Right lung (tissue), 5 donors: Measurements from ENCODE around the gene PCNX1. TPM values are rescaled to one million over a fixed set of nuclear protein-coding genes. Genes with fewer than 3 reads are reported as not detected.
"Not testable (repeated sequence)": the region's sequence is repeated elsewhere in the genome, so short reads cannot be mapped to it uniquely, and the experiment has no call there.

Source experiments
- DNase-seq, 2 donors: peaks; one replicate each; pipeline ENCODE4 v3.0.0-alpha.2; 2013
- polyA plus RNA-seq, 5 donors: library from polyadenylated mRNA; unstranded; fragments of 120-200 nt; gene quantifications; one replicate each; pipeline versions ENCODE4 v1.2.1 to v1.2.3, GENCODE V29; 2013; ENCODE audit warnings: inconsistent platforms in 1 of 5, low replicate concordance in 1 of 5; ENCODE audit not compliant: insufficient read length in 5 of 5, insufficient read depth in 1 of 5

PCNX1 gene
- polyA plus RNA-seq, 5 donors = 26.7 to 45.8 (median 40.3) TPM

- no peak for DNase-seq
Measured at GRCh38 chr14:71121001-71121400, 213.7 kb downstream of the PCNX1 start.

DNA sequence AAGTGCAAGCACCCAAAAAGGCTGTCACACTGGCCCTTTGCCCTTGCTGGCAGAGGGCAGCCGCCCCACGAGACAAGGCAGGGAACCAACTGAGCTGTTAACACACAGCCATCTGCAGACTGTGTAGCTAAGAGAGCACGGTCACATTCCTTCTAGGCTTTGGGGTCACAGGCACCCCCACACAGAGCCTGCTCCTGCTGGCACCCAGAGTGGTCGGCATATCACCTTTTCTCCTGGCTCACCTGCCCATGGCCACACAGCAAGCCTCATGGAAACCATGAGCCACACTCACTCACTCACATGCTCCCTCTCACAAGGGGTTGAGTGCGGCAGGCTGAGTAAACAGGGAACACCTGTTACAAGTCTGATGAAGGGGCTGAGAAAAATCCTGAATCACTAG is 214.5 kb downstream of the PCNX1 start:
- DNase-seq = no peak

GRCh38 chr14:71122866-71123565 is 215.8 kb downstream of the PCNX1 start:
- no peak for DNase-seq

DNA sequence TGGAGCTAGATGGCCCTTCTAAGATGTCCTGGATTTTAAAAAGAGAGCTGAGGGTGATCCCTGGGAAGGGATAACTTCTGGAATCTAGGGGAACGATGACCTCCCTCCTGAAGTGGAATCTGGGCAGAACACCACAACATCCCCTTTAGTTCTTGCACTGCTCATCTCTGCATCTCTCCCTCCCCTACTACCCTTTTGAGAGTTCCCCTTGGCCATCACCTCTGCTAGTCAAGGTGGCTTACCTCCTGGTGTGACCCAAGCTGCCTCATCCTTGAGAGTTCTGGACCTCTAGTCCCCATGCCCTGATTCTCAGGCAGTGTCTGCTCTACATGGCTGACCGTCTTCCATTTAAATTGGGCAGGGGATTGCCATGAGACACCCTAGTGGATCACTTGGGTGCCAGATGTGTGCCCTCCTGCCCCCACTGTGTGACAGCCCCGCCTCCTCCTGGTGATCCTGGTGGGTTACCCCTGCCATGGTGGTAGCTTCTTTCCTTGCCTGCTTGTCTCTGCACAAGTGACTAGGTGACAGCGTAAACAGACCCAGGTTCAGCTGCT is 216.4 kb downstream of the PCNX1 start:
- DNase-seq = no peak

DNA sequence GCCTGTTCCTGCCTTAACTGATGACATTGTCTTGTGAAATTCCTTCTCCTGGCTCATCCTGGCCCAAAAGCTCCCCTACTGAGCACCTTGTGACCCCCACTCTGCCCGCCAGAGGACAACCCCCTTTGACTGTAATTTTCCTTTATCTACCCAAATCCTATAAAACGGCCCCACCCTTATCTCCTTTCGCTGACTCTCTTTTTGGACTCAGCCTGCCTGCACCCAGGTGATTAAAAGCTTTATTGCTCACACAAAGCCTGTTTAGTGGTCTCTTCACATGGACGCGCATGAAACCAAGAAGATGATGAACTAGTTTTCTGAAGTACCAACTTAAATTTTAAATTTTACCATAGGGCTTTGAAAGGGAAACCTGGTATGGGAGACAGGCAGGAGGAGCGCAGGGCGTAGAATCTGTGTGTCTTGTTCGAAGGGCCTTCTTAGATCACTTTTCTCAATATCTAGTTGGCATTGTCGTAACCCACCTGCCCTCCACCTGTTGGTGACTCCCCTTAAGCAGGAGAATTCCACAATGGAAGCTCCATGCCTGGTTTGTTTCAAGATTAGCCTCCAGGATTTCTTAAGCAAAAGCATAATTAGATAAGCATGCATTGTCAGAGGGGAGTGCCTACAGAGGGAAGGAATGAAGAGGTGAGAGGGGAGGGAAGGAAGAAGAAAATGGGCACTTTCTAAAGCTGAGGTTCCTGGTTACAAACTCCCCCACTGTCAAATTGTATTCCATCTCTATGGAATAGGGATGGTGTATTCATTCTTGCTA is 222.6 kb downstream of the PCNX1 start:
- not testable (repeated sequence) for DNase-seq

DNA sequence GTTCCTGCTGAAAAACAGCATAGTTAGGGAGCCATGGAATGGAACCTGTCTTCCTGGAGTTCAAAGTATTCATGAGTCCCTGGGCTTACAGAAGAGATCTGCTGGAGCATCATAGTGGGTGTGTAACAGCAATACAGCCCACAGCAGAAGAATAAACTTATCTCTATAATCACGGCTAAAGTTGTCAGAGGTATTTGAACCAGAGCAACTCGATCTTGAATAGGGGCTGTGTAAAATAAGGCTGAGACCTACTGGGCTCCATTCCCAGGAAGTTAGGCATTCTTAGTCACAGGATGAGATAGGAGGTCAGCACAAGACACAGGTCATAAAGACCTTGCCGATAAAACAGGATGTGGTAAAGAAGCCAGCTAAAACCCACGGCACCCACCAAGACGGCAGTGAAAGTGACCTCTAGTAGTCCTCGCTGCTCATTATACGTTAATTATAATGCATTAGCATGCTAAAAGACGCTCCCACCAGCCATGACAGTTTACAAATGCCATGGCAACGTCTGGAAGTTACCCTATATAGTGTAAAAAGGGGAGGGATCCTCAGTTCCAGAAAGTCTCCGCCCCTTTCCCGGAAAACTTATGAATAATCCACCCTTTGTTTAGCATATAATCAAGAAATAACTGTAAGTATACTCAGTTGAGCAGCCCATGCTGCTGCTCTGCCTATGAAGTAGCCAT is 223.4 kb downstream of the PCNX1 start:
- no peak for DNase-seq

DNA sequence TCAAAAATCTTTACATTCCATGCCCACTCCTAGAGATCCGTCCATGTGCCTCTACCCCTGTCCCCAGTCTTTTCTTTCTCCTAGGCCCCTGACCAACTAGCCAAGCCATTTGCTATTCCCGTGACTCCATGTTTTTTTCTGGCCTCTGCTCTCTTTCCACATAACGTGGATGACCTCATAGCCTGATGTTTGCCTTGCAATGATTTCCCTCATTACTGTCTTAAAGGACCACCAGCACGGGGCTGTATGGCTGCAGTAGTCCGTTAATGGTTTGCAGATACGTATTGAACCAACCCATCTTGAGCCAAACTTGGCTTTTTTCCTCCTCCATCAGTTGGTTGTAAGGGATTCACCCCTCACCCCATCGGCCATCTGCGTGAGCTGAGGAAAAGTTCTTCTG is 226.0 kb downstream of the PCNX1 start:
- DNase-seq = no peak

GRCh38 chr14:71135496-71135895 is 228.2 kb downstream of the PCNX1 start:
- no peak for DNase-seq

DNA sequence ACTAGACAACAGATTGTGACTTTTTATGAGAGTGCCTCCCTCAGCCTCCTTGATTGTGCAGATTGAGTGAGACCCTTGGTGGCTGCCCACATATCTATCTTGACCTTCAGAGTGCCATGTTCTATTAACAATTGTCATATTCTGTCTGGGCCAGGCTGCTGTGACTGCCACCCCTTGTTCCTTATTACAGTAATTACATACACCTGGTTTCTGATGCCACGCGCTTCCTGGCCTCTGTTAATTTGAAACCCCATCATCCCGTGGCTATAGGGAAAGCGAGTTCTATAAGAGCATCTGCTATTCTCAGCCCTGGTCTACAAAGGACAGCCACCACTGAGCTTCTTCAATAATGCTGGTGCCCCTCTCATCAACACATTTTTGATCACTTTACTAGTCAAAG is 228.7 kb downstream of the PCNX1 start:
- DNase-seq = no peak

GRCh38 chr14:71136386-71137060 is 229.3 kb downstream of the PCNX1 start:
- DNase-seq = no peak

- DNase-seq = no peak
Measured at GRCh38 chr14:71137536-71138447, 230.5 kb downstream of the PCNX1 start.

- peak; percentile 24 to 53 for DNase-seq
Measured at GRCh38 chr14:71138448-71139293, 231.4 kb downstream of the PCNX1 start.

GRCh38 chr14:71139294-71139946 is 232.2 kb downstream of the PCNX1 start:
- no peak for DNase-seq

- DNase-seq = no peak
Measured at GRCh38 chr14:71140157-71140556, 232.9 kb downstream of the PCNX1 start.

- DNase-seq = no peak
Measured at GRCh38 chr14:71141701-71142374, 234.6 kb downstream of the PCNX1 start.

DNA sequence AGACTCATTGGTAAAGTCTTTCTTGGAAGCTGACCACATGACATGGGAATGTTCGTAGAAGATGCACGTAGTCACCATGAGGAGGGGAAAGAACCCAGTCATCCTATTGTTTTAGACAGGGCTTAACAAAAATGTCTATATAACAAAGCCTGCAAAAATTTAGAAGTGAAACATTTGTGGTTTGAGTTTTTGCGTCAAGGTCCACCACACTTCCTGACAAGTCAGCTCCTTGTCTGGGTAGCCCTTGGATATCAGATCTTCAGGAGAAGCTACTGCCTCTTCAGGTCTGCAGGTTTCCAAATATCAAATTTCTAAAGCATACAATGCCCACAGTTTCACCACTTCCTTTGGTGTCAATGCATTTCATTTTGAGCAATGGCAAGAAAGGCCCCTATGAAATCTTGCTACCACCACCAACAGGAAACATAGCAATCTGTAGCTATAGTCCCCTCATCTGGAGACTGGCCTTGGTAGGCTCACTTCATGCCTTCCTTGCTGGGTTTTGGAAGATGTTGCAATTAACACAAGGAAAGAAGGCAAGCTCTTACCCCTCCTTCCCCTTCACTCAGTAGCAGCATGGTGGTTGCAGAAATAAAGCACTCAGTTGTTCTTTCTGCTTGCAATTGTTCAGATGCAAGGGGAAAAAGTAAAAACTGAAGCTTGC is 235.2 kb downstream of the PCNX1 start:
- no peak for DNase-seq

- DNase-seq = no peak
Measured at GRCh38 chr14:71143381-71144290, 236.4 kb downstream of the PCNX1 start.
